K562 (cell line): Measurements from ENCODE around the gene TRIM13. TPM values are rescaled to one million over a fixed set of nuclear protein-coding genes. Genes with fewer than 3 reads are reported as not detected.

Source experiments
- ATAC-seq: fragments of 200-7000 bp; cut with Tn5 transposase; 3 replicates; pipeline ENCODE4 v1.9.1; 2020; ENCODE audit warnings: moderate library complexity
- BruUV-seq: library from RNA; stranded (reverse); fragments of 400-500 nt; replicated peaks from 2 replicates; lab custom pipeline; 2021; lab: Mats Ljungman, UMichigan
- CTCF ChIA-PET: fragments of 300-600 bp; formaldehyde crosslinking; extraction: SDS; loops from one replicate; lab custom pipeline; 2021; ENCODE audit warnings: low intra/inter-chr PET ratio; lab: Yijun Ruan, JAX
- POLR2A ChIA-PET: fragments of 300-600, 350-650 bp; sonication (Branson Sonifier 250); formaldehyde crosslinking; extraction: SDS; loops from one replicate; lab custom pipeline; 2021; ENCODE audit warnings: antibody characterized with exemption, inconsistent platforms; lab: Yijun Ruan, JAX
- DNase-seq, 4 experiments: peaks; one replicate each; pipeline versions ENCODE4 v3.0.0 to v3.0.0-alpha.2; 2011 to 2018; ENCODE audit warnings: low spot score in 3 of 4, mixed read lengths in 3 of 4; ENCODE audit errors: extremely low read depth in 1 of 4
- FAIRE-seq: peaks from 2 replicates; lab custom pipeline; 2011; peaks lifted over from hg19 to GRCh38; lab: Jason Lieb, UNC
- H2AFZ ChIP-seq: 2 replicates; pipeline ENCODE4 v1.6.0; 2011; ENCODE audit warnings: low read depth, low read length, control low read depth, inconsistent platforms
- H3K27ac ChIP-seq: fragments of 200-600 bp; 3 replicates; pipeline ENCODE4 v1.8.0; 2011; ENCODE audit warnings: low read depth, mild to moderate bottlenecking, control low read depth, inconsistent platforms, low read length, moderate library complexity, mixed read lengths; ENCODE audit errors: extremely low read depth
- H3K27me3 ChIP-seq, 2 experiments: fragments of 300-600 bp in 1 of 2; 2 replicates in 1 of 2; 3 replicates in 1 of 2; pipeline versions ENCODE4 v1.6.0 to v1.8.0; 2011; ENCODE audit warnings: inconsistent platforms in 2 of 2, low read length in 2 of 2, mild to moderate bottlenecking in 1 of 2, mixed read lengths in 1 of 2, moderate library complexity in 1 of 2; ENCODE audit not compliant: control insufficient read depth in 2 of 2, insufficient read depth in 2 of 2
- H3K36me3 ChIP-seq: fragments of 300-600 bp; 3 replicates; pipeline ENCODE4 v1.8.0; 2011; ENCODE audit warnings: mild to moderate bottlenecking, low read length, inconsistent platforms; ENCODE audit not compliant: control insufficient read depth, insufficient read depth
- H3K4me1 ChIP-seq, 2 experiments: fragments of 200-600 bp in 1 of 2; replicated peaks in 1 of 2; 2 replicates in 1 of 2; 3 replicates in 1 of 2; pipeline versions ENCODE4 v1.5.1 to v1.8.0; 2011; ENCODE audit warnings: inconsistent platforms in 2 of 2, low read length in 2 of 2, mild to moderate bottlenecking in 1 of 2, mixed read lengths in 1 of 2, moderate library complexity in 1 of 2; ENCODE audit not compliant: control insufficient read depth in 2 of 2, insufficient read depth in 2 of 2
- H3K4me2 ChIP-seq: 2 replicates; pipeline ENCODE4 v1.6.1; 2011; ENCODE audit warnings: low read length, control low read depth, inconsistent platforms, mixed read lengths; ENCODE audit not compliant: insufficient read depth
- H3K4me3 ChIP-seq: fragments of 200-600 bp; sonication (generic), shearing (Covaris generic); 2 replicates; pipeline ENCODE4 v1.5.1; 2016; ENCODE audit warnings: control low read depth, inconsistent platforms
- H3K79me2 ChIP-seq: fragments of 200-600 bp; 3 replicates; pipeline ENCODE4 v1.8.0; 2011; ENCODE audit warnings: low read length, inconsistent platforms; ENCODE audit not compliant: control insufficient read depth, insufficient read depth
- H3K9ac ChIP-seq, 2 experiments: 2 replicates each; pipeline versions ENCODE4 v1.6.0 to v1.6.1; 2011; ENCODE audit warnings: low read depth in 2 of 2, low read length in 2 of 2, control low read depth in 1 of 2, inconsistent platforms in 1 of 2, mild to moderate bottlenecking in 1 of 2, mixed read lengths in 1 of 2; ENCODE audit not compliant: insufficient read depth in 1 of 2
- H3K9me1 ChIP-seq: one replicate; pipeline ENCODE4 v1.6.0; 2011; ENCODE audit warnings: inconsistent platforms, mild to moderate bottlenecking, low read length, moderate library complexity; ENCODE audit not compliant: control insufficient read depth, insufficient read depth
- H3K9me3 ChIP-seq: replicated peaks from 2 replicates; pipeline ENCODE4 v1.5.1; 2011; ENCODE audit warnings: low read depth, low read length, inconsistent platforms; ENCODE audit not compliant: control insufficient read depth, insufficient read depth
- H4K20me1 ChIP-seq: replicated peaks from 2 replicates; pipeline ENCODE4 v1.6.1; 2011; ENCODE audit warnings: low read length, inconsistent platforms, mixed read lengths; ENCODE audit not compliant: control insufficient read depth, insufficient read depth
- ETV1 ChIP-seq: fragments of 450-650 bp; conservative IDR thresholded peaks from 2 replicates; pipeline ENCODE4 v1.6.1; 2016; ENCODE audit warnings: missing genetic modification characterization, control low read depth, low read depth, missing compliant biosample characterization
- FOXK2 ChIP-seq, 2 experiments: fragments of 450-650 bp; IDR thresholded peaks in 1 of 2; conservative IDR thresholded peaks in 1 of 2; 2 replicates each; pipeline ENCODE4 v1.6.1; 2016; ENCODE audit warnings: low read depth in 2 of 2, mild to moderate bottlenecking in 1 of 2
- GATA2 ChIP-seq: sonication (generic); formaldehyde crosslinking; IDR thresholded peaks from 2 replicates; pipeline ENCODE4 v1.4.0; 2020; ENCODE audit warnings: mild to moderate bottlenecking, missing genetic modification reagents
- LEF1 ChIP-seq: fragments of 450-650 bp; IDR thresholded peaks from 2 replicates; pipeline ENCODE4 v1.6.1; 2016; ENCODE audit warnings: mild to moderate bottlenecking
- NCOA2 ChIP-seq, 2 experiments: fragments of 450-650 bp; IDR thresholded peaks; 2 replicates each; pipeline ENCODE4 v1.6.1; 2018; ENCODE audit warnings: mild to moderate bottlenecking in 2 of 2, moderate library complexity in 1 of 2; ENCODE audit not compliant: partially characterized antibody in 2 of 2
- RB1 ChIP-seq: fragments of 450-650 bp; IDR thresholded peaks from 2 replicates; pipeline ENCODE4 v1.6.1; 2017; ENCODE audit warnings: low read depth, mild to moderate bottlenecking
- RNF2 ChIP-seq: sonication (generic); IDR thresholded peaks from 2 replicates; pipeline ENCODE4 v1.6.1; 2016
- ZNF830 ChIP-seq: fragments of 250-450 bp; sonication (Bioruptor Pico); IDR thresholded peaks from 2 replicates; pipeline ENCODE4 v1.5.0; 2021; ENCODE audit warnings: mild to moderate bottlenecking
- WGBS: fragments of 100-300 bp; shearing (Covaris generic); methylation state at CpG from one replicate; pipeline ENCODE4 v1.1.6; 2016; ENCODE audit warnings: low coverage, mixed read lengths; ENCODE audit not compliant: insufficient coverage; ENCODE audit errors: missing lambda C conversion rate; 5-methylcytosine and 5-hydroxymethylcytosine counted together
- in situ Hi-C: fragments of 300-500 bp; cut with MboI; formaldehyde crosslinking; loops from 4 replicates; pipeline ENCODE4 v1.15.0; 2018; ENCODE audit warnings: inconsistent platforms, mixed read lengths
- intact Hi-C: fragments of 100-400 bp; cut with micrococcal nuclease; formaldehyde crosslinking; loops from 2 replicates; pipeline ENCODE4 v1.14.2; 2022
- polyA plus RNA-seq, 8 experiments: library from polyadenylated mRNA; depleted of rRNA in 4 of 8; stranded (reverse) in 5 of 8; unstranded in 3 of 8; fragments of >200 nt; fragmentation: Nextera tagmentation in 2 of 8; fragmentation: Illumina TruSeq in 1 of 8; extraction: Ambion mirVana in 2 of 8; extraction: Trizol in 1 of 8; gene quantifications; 2 replicates each; pipeline versions ENCODE4 v1.2.1 to v1.2.3, GENCODE V29; 2011 to 2014; ENCODE audit warnings: inconsistent platforms in 1 of 8, missing spikeins in 1 of 8
- total RNA-seq, 7 experiments: library from RNA; depleted of rRNA in 6 of 7; stranded (reverse); fragments of >200 nt in 6 of 7; fragmentation: Illumina TruSeq in 2 of 7; extraction: Trizol in 2 of 7; gene quantifications; 2 replicates each; pipeline versions ENCODE4 v1.2.1 to v1.2.3, GENCODE V29; 2011 to 2021; ENCODE audit warnings: low replicate concordance in 1 of 7
- TF ChIP-seq, protein P1 (sequence below), 2 experiments: IDR thresholded peaks; 2 replicates each; pipeline ENCODE4 v1.6.1; 2011; ENCODE audit warnings: borderline replicate concordance in 1 of 2, control low read depth in 1 of 2, low read depth in 1 of 2, low read length in 1 of 2, mild to moderate bottlenecking in 1 of 2, mixed read lengths in 1 of 2, moderate library complexity in 1 of 2; ENCODE audit not compliant: insufficient read depth in 1 of 2, insufficient read length in 1 of 2, poor library complexity in 1 of 2, severe bottlenecking in 1 of 2; ENCODE audit errors: extremely low read depth in 1 of 2
- TF ChIP-seq, protein P2 (sequence below): fragments of 450-650 bp; IDR thresholded peaks from 2 replicates; pipeline ENCODE4 v1.6.1; 2018; ENCODE audit warnings: mild to moderate bottlenecking, low read depth; ENCODE audit not compliant: partially characterized antibody
- TF ChIP-seq, protein P3 (sequence below): fragments of 250-450 bp; sonication (Bioruptor Pico); IDR thresholded peaks from 2 replicates; pipeline ENCODE4 v1.8.0; 2022; ENCODE audit warnings: inconsistent platforms, mild to moderate bottlenecking, moderate library complexity, borderline replicate concordance

Gene TRIM13
- total and polyA plus RNA-seq, 9 of the 15 experiments (the other 6 are each of a cell fraction or from before 2014, with no cell fraction given), result 12.1 to 30.6 (median 17.8) TPM

DNA sequence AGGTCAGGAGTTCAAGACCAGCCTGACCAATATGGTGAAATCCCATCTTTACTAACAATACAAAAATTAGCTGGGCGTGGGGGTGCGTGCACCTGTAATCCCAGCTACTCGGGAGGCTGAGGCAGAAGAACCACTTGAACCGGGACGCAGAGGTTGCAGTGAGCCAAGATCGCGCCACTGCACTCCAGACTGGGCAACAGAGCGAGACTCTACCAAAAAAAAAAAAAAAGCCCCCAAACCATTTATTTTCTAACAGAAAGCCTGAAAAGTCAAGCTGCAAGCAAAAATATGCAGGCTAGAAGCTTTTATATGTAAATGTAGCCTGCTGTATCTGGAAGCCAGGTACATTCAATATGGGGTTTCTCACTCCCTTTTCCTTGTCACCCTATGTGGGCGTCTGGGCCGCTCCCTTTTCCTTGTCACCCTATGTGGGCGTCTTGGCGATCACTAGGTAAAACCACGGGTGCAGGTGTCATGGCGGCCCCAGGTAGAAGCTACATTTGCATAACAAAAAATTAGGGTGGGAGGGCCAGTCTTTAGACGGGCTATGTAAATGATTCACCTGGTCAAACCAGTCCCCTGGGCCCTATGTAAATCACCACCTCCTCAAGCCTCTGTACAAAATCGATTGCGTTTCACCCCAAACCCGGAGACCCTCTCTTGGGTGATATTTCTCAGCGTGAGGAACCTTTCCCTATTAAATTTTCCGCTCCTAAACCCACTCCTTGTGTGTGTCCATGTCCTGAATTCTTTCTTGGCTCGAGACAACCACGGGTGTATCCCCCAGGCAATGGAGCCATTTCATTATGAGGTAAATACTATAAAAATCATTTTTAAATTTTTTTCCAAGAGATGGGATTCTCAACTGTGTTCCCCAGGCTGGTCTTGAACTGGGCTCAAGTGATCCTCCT is 2.1 kb downstream of the TRIM13 start:
- no peak for FAIRE-seq
- in situ Hi-C loops, result loop anchor here (25.0 kb wide), 1 partner anchor 413 kb away; no protein-coding TSS in a partner anchor

More for the DNA sequence above, 2.1 kb downstream of the TRIM13 start:
- no TSS peak for BruUV-seq
- no peak overlapping the region for H3K27ac ChIP-seq
- H2AFZ ChIP-seq, result no peak overlapping the region
- CTCF ChIA-PET, result no interaction called here
- peaks cover 52% of the 10 kb centered on the region for H3K79me2 ChIP-seq
- intact Hi-C loops, result loop anchor here (10.0 kb wide), 1 partner anchor 616 kb away; no protein-coding TSS in a partner anchor
- no peaks in the 10 kb centered on the region for H3K27me3 ChIP-seq
- H3K4me1 ChIP-seq, result peaks cover 5 to 7% of the 10 kb centered on the region in 2 experiments; a peak in 4 of 5 replicates
- H3K9me3 ChIP-seq, result no peaks in the 10 kb centered on the region
- WGBS, result 85% methylated on average over 15 of the region's 22 CpGs
- TF ChIP-seq, protein P1, sequence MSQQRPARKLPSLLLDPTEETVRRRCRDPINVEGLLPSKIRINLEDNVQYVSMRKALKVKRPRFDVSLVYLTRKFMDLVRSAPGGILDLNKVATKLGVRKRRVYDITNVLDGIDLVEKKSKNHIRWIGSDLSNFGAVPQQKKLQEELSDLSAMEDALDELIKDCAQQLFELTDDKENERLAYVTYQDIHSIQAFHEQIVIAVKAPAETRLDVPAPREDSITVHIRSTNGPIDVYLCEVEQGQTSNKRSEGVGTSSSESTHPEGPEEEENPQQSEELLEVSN (IDR thresholded peaks at IDR 0.05; ENCODE audit: borderline replicate concordance in 1 of 2, extremely low read depth in 1 of 2, insufficient read depth in 1 of 2, insufficient read length in 1 of 2, low read depth in 1 of 2, low read length in 1 of 2, poor library complexity in 1 of 2, severe bottlenecking in 1 of 2), result no peak
- TF ChIP-seq FOXK2 (conservative IDR thresholded peaks at IDR 0.05 in 1 of 2, IDR thresholded peaks at IDR 0.05 in 1 of 2; ENCODE audit: low read depth in 2 of 2) (no peak), ZNF830 (no peak), GATA2 (CRISPR knock-in tag) (no peak), LEF1 (no peak), NCOA2 (IDR thresholded peaks at IDR 0.05; ENCODE audit: partially characterized antibody in 2 of 2) (no peak), ETV1 (tag) (no peak), RB1 (no peak), RNF2 (no peak)
- TF ChIP-seq, protein P2, sequence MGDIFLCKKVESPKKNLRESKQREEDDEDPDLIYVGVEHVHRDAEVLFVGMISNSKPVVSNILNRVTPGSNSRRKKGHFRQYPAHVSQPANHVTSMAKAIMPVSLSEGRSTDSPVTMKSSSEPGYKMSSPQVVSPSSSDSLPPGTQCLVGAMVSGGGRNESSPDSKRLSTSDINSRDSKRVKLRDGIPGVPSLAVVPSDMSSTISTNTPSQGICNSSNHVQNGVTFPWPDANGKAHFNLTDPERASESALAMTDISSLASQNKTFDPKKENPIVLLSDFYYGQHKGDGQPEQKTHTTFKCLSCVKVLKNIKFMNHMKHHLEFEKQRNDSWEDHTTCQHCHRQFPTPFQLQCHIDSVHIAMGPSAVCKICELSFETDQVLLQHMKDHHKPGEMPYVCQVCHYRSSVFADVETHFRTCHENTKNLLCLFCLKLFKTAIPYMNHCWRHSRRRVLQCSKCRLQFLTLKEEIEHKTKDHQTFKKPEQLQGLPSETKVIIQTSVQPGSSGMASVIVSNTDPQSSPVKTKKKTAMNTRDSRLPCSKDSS, result no peak
- TF ChIP-seq, protein P3, sequence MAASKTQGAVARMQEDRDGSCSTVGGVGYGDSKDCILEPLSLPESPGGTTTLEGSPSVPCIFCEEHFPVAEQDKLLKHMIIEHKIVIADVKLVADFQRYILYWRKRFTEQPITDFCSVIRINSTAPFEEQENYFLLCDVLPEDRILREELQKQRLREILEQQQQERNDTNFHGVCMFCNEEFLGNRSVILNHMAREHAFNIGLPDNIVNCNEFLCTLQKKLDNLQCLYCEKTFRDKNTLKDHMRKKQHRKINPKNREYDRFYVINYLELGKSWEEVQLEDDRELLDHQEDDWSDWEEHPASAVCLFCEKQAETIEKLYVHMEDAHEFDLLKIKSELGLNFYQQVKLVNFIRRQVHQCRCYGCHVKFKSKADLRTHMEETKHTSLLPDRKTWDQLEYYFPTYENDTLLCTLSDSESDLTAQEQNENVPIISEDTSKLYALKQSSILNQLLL (CRISPR knock-in tag), result no peak
- DNase-seq, result no peak
- POLR2A ChIA-PET, result interaction anchor here (0.6 to 3.4 kb wide), 7 partner anchors 8 to 82 kb away, joined by 3 to 27 read pairs (median 4); no protein-coding TSS in a partner anchor
- no peaks in the 10 kb centered on the region for H3K9me1 ChIP-seq
- H4K20me1 ChIP-seq, result no peaks in the 10 kb centered on the region
- peaks cover 49% of the 10 kb centered on the region for H3K36me3 ChIP-seq
- H3K9ac ChIP-seq, result 0 out of 4 replicates have a peak overlapping the region, but pooled peaks of 1 of the 2 experiments have one; percentile 95
- H3K4me3 ChIP-seq, result no peak overlapping the region
- peak overlapping the region; percentile 71; the same call in 1 of the 2 replicates for H3K4me2 ChIP-seq
- no peak for ATAC-seq
